ENCODE data around the gene S1PR3.

S1PR3 gene

GRCh38 chr9:89010526-89011111 lies 19.4 kb downstream of the S1PR3 start:
- Histone ChIP-seq H3K9me3 (no peaks in the 10 kb centered on the region), H3K4me3 (ENCODE audit: low read depth, low read length) (no peak overlapping the region), H3K4me1 (peaks cover 8% of the 10 kb centered on the region), H3K36me3 (peaks cover 47% of the 10 kb centered on the region), H3K27me3 (no peaks in the 10 kb centered on the region)
- TF ChIP-seq, protein P1, sequence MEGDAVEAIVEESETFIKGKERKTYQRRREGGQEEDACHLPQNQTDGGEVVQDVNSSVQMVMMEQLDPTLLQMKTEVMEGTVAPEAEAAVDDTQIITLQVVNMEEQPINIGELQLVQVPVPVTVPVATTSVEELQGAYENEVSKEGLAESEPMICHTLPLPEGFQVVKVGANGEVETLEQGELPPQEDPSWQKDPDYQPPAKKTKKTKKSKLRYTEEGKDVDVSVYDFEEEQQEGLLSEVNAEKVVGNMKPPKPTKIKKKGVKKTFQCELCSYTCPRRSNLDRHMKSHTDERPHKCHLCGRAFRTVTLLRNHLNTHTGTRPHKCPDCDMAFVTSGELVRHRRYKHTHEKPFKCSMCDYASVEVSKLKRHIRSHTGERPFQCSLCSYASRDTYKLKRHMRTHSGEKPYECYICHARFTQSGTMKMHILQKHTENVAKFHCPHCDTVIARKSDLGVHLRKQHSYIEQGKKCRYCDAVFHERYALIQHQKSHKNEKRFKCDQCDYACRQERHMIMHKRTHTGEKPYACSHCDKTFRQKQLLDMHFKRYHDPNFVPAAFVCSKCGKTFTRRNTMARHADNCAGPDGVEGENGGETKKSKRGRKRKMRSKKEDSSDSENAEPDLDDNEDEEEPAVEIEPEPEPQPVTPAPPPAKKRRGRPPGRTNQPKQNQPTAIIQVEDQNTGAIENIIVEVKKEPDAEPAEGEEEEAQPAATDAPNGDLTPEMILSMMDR (IDR thresholded peaks at IDR 0.05; ENCODE audit: low read depth, low read length), result no peak
- no peak for DNase-seq

- H3K36me3 ChIP-seq, result peaks cover 47% of the 10 kb centered on the region
- no peak for DNase-seq
- peaks cover under 1% of the 10 kb centered on the region; the same call in 1 of the 2 replicates for H3K4me1 ChIP-seq
- H3K9me3 ChIP-seq, result no peaks in the 10 kb centered on the region
- H3K4me3 ChIP-seq (ENCODE audit: low read depth, low read length), result no peak overlapping the region
- no peaks in the 10 kb centered on the region for H3K27me3 ChIP-seq
- TF ChIP-seq, protein P1 (IDR thresholded peaks at IDR 0.05; ENCODE audit: low read depth, low read length), result no peak
These were observed 20.4 kb downstream of the S1PR3 start for GRCh38 chr9:89011683-89012082.

GRCh38 chr9:89012294-89013042 lies 21.2 kb downstream of the S1PR3 start:
- H3K4me3 ChIP-seq (ENCODE audit: low read depth, low read length), result no peak overlapping the region
- peaks cover 47% of the 10 kb centered on the region for H3K36me3 ChIP-seq
- no peaks in the 10 kb centered on the region for H3K9me3 ChIP-seq
- TF ChIP-seq, protein P1 (IDR thresholded peaks at IDR 0.05; ENCODE audit: low read depth, low read length), result no peak
- H3K27me3 ChIP-seq, result no peaks in the 10 kb centered on the region
- no peak for DNase-seq
- no peaks in the 10 kb centered on the region for H3K4me1 ChIP-seq

- H3K27me3 ChIP-seq, result no peaks in the 10 kb centered on the region
- H3K9me3 ChIP-seq, result no peaks in the 10 kb centered on the region
These were observed 22.4 kb downstream of the S1PR3 start for GRCh38 chr9:89013660-89014059.

DNA sequence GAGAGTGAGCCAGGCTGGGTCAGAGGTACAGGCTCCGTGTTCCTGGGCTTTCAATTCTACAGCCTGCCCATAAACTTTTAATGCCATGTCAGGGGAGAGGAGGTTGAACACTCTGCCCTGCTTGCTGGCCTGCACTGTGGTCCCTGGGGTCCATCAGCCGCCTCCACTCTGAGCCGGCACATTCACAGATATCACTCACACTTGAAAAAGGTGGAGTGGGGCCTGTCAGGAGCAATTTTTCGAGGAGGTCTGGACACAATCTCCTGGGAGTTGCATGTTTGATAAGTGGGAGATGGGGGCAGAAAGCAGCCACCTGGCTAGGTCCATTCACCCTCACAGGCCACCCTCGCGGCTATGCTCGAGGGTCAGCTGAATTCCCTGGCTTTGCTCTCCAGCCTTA lies 22.9 kb downstream of the S1PR3 start:
- no peak overlapping the region for H3K4me3 ChIP-seq (ENCODE audit: low read depth, low read length)
- peaks cover 43% of the 10 kb centered on the region for H3K36me3 ChIP-seq
- no peaks in the 10 kb centered on the region for H3K4me1 ChIP-seq
- no peaks in the 10 kb centered on the region for H3K27me3 ChIP-seq
- TF ChIP-seq, protein P1 (IDR thresholded peaks at IDR 0.05; ENCODE audit: low read depth, low read length), result no peak
- no peak for DNase-seq
- no peaks in the 10 kb centered on the region for H3K9me3 ChIP-seq

More at GRCh38 chr9:89013660-89014059, 22.4 kb downstream of the S1PR3 start:
- DNase-seq, result no peak
- Histone ChIP-seq H3K4me1 (no peaks in the 10 kb centered on the region), H3K4me3 (ENCODE audit: low read depth, low read length) (no peak overlapping the region), H3K36me3 (peaks cover 47% of the 10 kb centered on the region)
- TF ChIP-seq, protein P1 (IDR thresholded peaks at IDR 0.05; ENCODE audit: low read depth, low read length), result no peak

DNA sequence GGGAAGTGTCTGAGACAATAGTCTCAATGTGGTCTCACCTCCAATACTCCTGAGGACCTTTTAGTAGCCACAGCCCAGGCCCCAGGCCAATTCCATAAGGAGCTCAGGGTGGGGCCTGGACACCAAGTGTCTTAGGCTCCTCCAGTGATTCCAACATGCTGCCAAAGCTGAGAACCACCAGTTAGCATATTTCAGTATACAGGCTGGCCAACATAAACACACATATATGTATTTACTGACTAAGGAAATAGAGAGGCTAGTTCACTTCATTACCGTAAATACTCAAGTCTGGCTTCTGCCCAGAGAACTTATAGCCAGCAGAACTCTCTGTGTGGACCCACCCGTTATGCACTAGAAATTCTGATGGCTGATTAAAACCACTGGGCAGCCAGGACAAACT lies 24.1 kb downstream of the S1PR3 start:
- TF ChIP-seq, protein P1 (IDR thresholded peaks at IDR 0.05; ENCODE audit: low read depth, low read length), result no peak
- no peaks in the 10 kb centered on the region for H3K4me1 ChIP-seq
- DNase-seq, result no peak
- H3K4me3 ChIP-seq (ENCODE audit: low read depth, low read length), result no peak overlapping the region
- no peaks in the 10 kb centered on the region for H3K27me3 ChIP-seq
- H3K36me3 ChIP-seq, result peaks cover 39% of the 10 kb centered on the region
- no peaks in the 10 kb centered on the region for H3K9me3 ChIP-seq

Data from BE2C (cell line).